SK-N-SH (cell line): ENCODE measurements around the gene GRIPAP1. TPM values are rescaled to one million over a fixed set of nuclear protein-coding genes. Genes with fewer than 3 reads are reported as not detected.

Experiments
- CTCF ChIP-seq: fragments of 200-600 bp; sonication (generic); IDR thresholded peaks from 2 replicates; pipeline ENCODE4 v1.6.1; 2017; ENCODE audit warnings: antibody characterized with exemption, mild to moderate bottlenecking, moderate library complexity
- ELF1 ChIP-seq: IDR thresholded peaks from 2 replicates; pipeline ENCODE4 v1.4.0; 2012
- EZH2phosphoT487 ChIP-seq: fragments of 200-600 bp; sonication (generic); IDR thresholded peaks from 2 replicates; pipeline ENCODE4 v1.6.1; 2017; ENCODE audit warnings: low read depth, mixed run types, mild to moderate bottlenecking, antibody characterized with exemption, moderate library complexity, borderline replicate concordance
- FOXM1 ChIP-seq: IDR thresholded peaks from 2 replicates; pipeline ENCODE4 v1.4.0; 2012; ENCODE audit warnings: low read depth, mild to moderate bottlenecking
- GABPA ChIP-seq: IDR thresholded peaks from 2 replicates; pipeline ENCODE4 v1.4.0; 2012; ENCODE audit warnings: low read depth, mild to moderate bottlenecking
- IRF3 ChIP-seq: fragments of 150-350 bp; IDR thresholded peaks from 2 replicates; pipeline ENCODE4 v1.6.1; 2016; ENCODE audit warnings: mild to moderate bottlenecking, low read depth, low read length
- NFIC ChIP-seq: IDR thresholded peaks from 2 replicates; pipeline ENCODE4 v1.4.0; 2012; ENCODE audit warnings: borderline replicate concordance
- PBX3 ChIP-seq: IDR thresholded peaks from 2 replicates; pipeline ENCODE4; 2012
- RCOR1 ChIP-seq: fragments of 150-350 bp; IDR thresholded peaks from 2 replicates; pipeline ENCODE4 v1.6.1; 2017; ENCODE audit warnings: antibody characterized with exemption, low read length
- REST ChIP-seq: IDR thresholded peaks from 2 replicates; pipeline ENCODE4 v1.6.1; 2012; ENCODE audit warnings: mild to moderate bottlenecking, low read depth, low read length, moderate library complexity
- RFX5 ChIP-seq: IDR thresholded peaks from 2 replicates; pipeline ENCODE4 v1.6.1; 2012; ENCODE audit warnings: mild to moderate bottlenecking, improper control_type of control experiment, low read length
- RXRA ChIP-seq: IDR thresholded peaks from 2 replicates; pipeline ENCODE4 v1.4.0; 2012; ENCODE audit warnings: low read depth, mild to moderate bottlenecking, borderline replicate concordance
- TCF12 ChIP-seq: IDR thresholded peaks from 2 replicates; pipeline ENCODE4 v1.4.0; 2012
- USF2 ChIP-seq: fragments of 150-350 bp; IDR thresholded peaks from 2 replicates; pipeline ENCODE4 v1.6.1; 2017; ENCODE audit warnings: antibody characterized with exemption, low read length, low read depth, borderline replicate concordance
- polyA plus RNA-seq, 3 experiments: library from polyadenylated mRNA; depleted of rRNA; stranded (reverse); fragments of >200 nt; gene quantifications; 2 replicates each; pipeline ENCODE4 v1.2.3, GENCODE V29; 2012

GRIPAP1 gene
- polyA plus RNA-seq, 1 of the 3 experiments (the other 2 are of a cell fraction): 63.6 TPM

GRCh38 chrX:49039598-49040375 is 37.7 kb upstream of the GRIPAP1 start (continued):
- TF ChIP-seq RXRA (no peak), PBX3 (no peak), IRF3 (no peak), FOXM1 (no peak), ELF1 (no peak), REST (no peak), NFIC (no peak), GABPA (no peak), USF2 (no peak), CTCF (peak; percentile 31), RCOR1 (no peak), RFX5 (no peak), TCF12 (no peak), EZH2phosphoT487 (no peak)
